CD4-positive, alpha-beta T cell treated with Interleukin-10 for 1 hour (primary cell): ENCODE data around the gene RIPK4.

Experiments used
- DNase-seq: peaks from one replicate; pipeline ENCODE4 v3.0.0-alpha.2; 2020

The RIPK4 gene

DNA sequence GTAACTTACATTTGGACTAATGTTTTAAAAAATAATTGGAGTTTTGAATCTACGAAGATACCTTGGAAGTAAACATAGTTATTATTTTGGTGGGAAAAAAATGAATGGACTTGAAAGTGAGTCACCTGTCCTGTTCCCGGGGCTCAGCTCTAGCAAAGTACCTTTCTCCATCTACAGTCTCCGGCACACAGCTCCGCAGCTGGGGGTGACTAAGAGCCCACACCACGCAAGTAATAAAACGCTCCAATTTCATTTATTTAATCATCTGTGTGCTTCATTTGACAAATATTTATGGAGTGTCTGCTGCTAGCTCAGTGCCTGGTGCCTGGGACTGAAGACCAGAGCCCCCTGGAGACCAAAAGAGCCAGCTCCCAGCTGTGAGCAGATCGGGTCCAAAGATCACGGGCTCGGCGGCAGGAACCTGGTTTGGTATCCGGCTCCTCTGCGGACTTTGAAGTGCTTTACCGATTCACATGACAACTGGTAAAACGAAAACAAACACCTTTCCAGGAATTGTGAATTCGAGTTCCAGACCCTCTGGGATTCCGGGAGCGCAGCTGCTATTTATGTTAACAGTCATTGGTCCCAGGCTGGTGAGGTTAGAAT lies 1.7 kb upstream of the RIPK4 start:
- DNase-seq: peak; percentile 29

DNA sequence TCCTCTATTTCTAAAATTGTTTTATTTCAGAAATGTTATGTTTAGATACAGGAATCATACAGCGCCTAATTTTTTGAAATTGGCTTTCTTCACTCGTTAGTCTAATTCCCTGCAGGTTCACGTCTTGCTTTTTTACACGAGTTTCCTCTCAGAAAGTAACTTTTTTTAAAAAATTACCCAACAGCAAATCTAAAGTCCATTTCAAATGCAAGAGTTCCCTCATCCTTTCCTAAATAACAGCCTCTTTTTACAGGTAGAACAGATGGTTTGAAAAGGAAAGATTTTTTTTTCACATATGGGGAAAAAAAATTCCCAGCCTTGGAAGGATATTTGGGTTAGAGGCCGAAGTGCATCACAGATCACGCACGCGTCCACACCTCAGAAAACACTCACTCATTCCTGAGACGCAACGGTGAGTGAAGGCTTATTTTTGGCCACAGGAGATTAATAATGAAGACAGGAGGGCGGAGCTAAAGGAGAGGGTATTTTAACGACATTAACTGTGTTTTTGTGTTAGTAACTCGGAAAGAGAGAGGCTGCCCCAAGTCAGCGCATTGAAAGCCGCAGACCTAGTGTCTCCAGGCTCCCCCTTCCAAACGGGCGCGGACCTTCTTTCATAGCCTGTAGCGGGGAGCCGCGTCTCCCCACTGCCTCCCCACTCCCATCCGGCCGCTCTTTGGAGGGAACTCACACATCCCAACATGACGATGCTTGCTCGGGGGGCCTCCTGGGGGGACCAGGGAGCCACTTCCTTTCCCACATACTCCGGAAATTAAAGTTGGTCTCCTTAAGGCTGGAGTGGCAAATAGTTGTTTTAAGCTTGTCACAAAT lies 969 bp upstream of the RIPK4 start:
- DNase-seq: no peak

DNA sequence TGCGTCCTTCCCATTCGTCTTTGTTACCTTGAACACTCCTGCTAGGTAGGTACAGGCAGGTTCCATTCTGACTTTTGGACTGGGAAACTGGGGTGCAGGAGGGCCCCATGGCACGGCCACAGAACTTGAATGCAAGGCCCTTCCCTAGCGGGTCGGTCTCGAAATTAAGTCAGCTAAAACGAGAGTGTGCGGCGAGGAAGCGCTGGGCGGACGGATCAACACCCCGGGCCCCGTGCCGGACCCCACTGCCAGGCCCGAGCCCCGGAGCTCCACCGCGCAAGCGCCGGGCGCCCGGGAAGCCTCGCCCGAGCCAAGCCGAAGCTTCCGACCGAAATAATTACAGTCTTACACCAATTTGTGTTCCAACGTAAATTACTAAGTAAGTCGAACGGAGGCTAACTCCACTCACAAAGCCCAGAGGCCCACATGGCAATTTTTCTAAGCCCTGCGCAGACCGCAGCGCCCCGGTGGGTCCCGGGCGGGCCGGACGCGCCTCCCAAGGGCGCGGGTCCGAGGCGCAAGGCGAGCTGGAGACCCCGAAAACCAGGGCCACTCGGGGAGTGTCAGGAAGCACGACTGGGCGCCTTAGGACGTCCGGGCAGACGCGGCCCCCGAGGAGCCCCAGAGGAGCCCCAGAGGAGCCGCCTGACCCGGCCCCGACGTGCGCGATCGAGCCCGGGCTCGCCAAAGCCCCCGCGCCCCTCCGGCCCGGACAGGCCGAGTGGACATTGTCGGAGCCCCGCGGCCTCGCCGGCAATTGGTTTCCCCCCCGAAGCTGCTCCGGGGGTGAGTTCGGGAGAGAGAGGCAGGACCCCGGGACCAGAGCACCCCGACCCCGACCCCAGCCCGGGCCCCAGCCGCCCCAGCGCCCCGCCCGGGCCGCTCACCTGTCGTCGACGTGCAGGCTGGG lies 624 bp downstream of the RIPK4 start:
- DNase-seq: no peak

DNA sequence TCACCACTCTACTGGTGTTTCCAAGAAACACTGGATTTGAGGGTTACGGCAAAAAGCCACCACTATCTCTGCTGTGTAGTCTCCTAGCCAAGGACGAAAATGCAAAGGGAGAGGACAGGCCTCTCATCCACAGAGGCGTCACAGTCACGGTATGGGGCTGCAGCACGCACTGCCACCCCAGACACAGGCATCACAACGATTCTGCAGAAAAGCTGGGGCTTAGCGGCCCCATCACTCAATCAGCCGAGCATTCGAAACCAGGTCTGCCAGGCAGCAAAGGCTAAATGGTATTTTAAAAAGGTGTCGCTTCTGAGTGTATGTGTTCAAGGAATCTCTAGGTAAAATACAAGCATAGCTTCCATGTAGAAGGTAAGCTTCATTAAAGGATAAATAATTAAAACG lies 1.4 kb downstream of the RIPK4 start:
- no peak for DNase-seq

GRCh38 chr21:41764558-41765419 lies 2.1 kb downstream of the RIPK4 start:
- no peak for DNase-seq

DNA sequence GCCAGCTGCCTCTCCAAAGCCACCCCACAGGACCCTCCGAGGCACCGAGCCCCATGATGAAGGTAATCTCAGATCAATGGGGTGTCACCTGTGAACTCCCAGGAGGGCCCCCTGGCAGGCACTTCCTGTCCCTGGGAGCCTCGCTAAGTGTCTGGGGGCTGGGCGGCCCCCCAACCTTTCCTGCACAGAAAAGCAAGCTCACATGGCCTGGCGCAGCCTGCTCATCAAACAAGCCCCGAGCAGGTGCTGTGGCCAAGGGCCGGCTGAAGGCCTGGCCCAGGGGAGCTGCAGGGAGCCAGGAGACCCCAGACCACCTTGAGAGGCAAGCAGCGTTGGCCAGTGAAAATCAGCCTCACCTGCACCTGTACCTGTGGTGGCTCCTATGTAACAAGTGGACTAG lies 2.9 kb downstream of the RIPK4 start:
- no peak for DNase-seq

GRCh38 chr21:41763398-41763931 lies 3.4 kb downstream of the RIPK4 start:
- no peak for DNase-seq

DNA sequence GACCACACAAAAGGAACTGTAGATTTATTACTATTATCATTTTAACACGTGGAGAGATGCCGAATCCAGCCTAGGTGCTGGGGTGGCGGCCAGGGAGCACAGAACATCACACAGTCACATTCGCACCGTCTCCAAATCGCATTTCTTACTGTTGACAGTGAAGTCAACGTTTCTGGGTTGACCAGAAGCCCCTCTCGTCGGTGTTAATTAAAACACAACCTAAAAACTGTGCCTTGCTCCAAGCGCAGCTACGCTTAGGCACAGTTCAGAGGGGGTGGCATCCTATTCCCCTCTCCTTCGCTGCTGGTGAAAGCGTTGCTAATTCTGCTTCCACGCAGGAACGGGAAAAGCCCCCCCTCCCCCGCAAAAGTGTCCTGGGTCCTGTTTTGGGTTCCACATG lies 4.1 kb downstream of the RIPK4 start:
- DNase-seq: no peak

GRCh38 chr21:41761934-41762635 lies 4.8 kb downstream of the RIPK4 start:
- no peak for DNase-seq

- DNase-seq: no peak
Observed at GRCh38 chr21:41761211-41761933, 5.5 kb downstream of the RIPK4 start.

GRCh38 chr21:41760411-41760810 lies 6.4 kb downstream of the RIPK4 start:
- DNase-seq: no peak

- DNase-seq: no peak
Observed at GRCh38 chr21:41759926-41760325, 6.9 kb downstream of the RIPK4 start.

DNA sequence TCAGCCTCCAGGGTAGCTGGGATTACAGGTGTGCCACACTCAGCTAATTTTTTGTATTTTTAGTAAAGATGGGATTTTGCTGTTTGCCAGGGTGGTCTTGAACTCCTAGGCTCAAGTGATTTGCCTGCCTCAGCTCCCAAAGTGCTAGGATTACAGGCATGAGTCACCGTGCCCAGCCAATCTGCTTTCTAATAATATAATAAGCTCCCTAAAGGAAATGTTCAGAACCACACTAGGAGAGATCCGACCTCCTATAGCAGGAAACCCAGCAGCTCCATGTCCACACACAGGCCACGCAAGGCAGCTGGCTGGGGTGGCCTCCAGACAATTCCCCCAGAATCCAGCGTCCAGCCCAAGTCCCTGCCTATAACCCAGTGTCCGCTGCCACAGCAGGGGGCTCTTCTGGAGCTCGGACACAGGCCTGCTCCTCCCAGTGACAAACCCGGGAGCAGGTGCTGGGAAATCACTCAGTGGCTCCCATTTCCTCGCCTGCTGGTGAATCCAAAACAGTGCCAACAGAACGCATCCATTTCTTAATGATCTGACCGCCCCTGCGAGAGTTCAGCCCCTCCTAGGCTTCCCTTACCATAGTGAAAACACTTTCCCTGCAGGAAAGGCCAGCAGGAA lies 7.5 kb downstream of the RIPK4 start:
- no peak for DNase-seq

DNA sequence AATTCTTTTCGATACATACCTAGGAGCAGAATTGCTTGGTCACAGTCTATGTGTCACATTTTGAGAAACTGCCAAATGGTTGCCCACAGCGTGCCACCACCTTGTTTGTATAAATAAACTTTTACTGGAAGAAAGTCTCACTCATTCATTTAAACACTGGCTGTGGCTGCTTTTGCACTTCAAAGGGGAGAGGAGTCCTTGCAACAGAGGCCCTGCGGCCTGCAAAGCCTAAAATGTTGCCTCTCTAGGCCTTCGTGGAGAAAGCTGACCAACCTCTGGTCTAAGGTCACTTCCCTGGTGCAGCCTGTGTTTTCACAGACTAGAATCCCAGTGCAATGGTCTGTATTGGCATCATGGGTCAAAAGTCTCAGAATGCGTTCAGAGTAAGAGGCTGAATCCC lies 8.3 kb downstream of the RIPK4 start:
- no peak for DNase-seq

DNA sequence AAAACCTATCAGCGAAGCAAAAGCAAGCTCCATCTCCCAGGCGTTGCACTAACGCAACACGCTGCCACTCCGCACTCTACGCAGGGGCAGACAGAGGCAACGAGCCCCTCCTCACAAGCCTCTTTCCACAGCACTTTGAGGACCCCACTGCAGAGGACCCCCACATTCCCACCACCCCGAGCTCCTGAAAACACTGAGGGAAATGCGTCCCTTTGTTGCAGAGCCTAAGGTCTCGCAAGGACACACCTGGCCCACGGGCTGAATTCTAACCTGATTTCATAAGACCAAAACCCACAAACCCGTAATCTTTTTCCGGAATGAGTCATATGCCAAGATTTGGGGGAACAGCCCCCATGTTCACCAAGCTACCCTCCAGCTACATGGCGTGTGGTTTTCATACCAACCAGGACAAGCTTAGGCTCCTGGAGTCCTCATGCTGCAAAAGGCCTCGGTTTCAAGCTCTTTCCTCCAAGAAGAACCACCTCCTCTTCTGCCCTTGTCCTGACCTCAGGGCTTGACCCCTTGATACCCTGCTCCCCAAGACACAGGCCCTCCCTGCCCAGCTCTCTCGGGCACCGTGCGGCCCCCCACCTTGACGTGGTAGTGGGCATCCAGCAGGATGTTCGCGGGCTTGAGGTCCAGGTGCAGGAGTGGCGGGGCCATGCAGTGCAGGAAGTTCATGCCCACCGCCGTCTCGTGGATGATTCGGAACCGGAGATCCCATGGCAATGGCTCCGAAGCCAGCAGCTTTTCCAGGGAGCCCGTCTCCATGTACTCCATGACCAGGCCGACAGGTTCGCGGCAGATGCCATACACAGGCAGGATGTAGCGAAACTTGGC lies 10.7 kb downstream of the RIPK4 start:
- DNase-seq: no peak

- no peak for DNase-seq
Observed at GRCh38 chr21:41755258-41755933, 11.5 kb downstream of the RIPK4 start.

DNA sequence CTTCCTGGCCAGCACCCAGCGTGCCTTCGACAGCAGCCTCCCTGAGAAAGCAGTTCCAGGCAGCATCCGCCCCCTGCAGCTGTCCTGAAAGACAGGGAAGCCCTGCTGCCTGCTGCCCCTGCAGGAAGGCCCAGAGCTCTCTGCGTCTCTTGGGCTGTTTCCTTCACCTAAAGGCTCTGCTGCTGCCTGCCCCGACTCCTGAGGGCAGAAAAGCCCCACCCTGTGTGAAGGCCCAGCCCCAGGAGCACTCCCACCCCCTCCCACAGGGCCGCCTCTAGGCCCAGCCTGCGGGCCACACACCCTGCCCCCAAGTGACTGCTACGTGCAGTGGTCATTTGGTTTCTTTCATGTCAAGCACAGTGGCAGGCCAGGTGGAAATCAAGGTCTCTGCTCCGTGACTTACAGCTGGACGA lies 12.4 kb downstream of the RIPK4 start:
- DNase-seq: no peak

GRCh38 chr21:41753006-41753898 lies 13.6 kb downstream of the RIPK4 start:
- DNase-seq: no peak
